ENCODE results near the gene SEC24A.

GRCh38 chr5:134664448-134664847 lies 15.9 kb downstream of the SEC24A start:
- TF ChIP-seq CTCF (IDR thresholded peaks at IDR 0.05; ENCODE audit: extremely low read depth in 1 of 2, insufficient read depth in 1 of 2, low read depth in 1 of 2, low read length in 2 of 2) (no peak), FOS (IDR thresholded peaks at IDR 0.05; ENCODE audit: borderline replicate concordance, insufficient read depth, low read length) (no peak), EZH2 (IDR thresholded peaks at IDR 0.05; ENCODE audit: borderline replicate concordance, low read depth, low read length, severe bottlenecking) (no peak), POLR2A (IDR thresholded peaks at IDR 0.05; ENCODE audit: low read depth, low read length) (no peak), MAX (IDR thresholded peaks at IDR 0.05; ENCODE audit: insufficient read depth, insufficient read length) (no peak), POLR2AphosphoS5 (IDR thresholded peaks at IDR 0.05; ENCODE audit: insufficient read depth, low read depth, low read length) (no peak), JUN (IDR thresholded peaks at IDR 0.05; ENCODE audit: borderline replicate concordance, insufficient read depth, insufficient read length, low read depth) (no peak), MYC (IDR thresholded peaks at IDR 0.05; ENCODE audit: low read depth, low read length) (no peak), GATA2 (IDR thresholded peaks at IDR 0.05; ENCODE audit: insufficient read depth, insufficient read length, low read depth, low read length) (no peak)

Measured in endothelial cell of umbilical vein (primary cell).